A549 (cell line): ENCODE results near the gene ABI3BP.

ENCODE experiments used
- CTCF ChIP-seq: fragments of >200 bp; sonication (Bioruptor Twin); formaldehyde crosslinking; IDR thresholded peaks from 3 replicates; pipeline ENCODE4 v1.5.1; 2016
- PBX3 ChIP-seq: IDR thresholded peaks from 2 replicates; pipeline ENCODE4 v1.6.1; 2012
- RAD21 ChIP-seq, 2 experiments: fragments of >200 bp in 1 of 2; sonication (Bioruptor Twin) in 1 of 2; formaldehyde crosslinking in 1 of 2; IDR thresholded peaks in 1 of 2; conservative IDR thresholded peaks in 1 of 2; 2 replicates in 1 of 2; 3 replicates in 1 of 2; pipeline ENCODE4 v1.6.1; 2012 to 2018; ENCODE audit warnings: inconsistent platforms in 1 of 2

- TF ChIP-seq RAD21 (conservative IDR thresholded peaks at IDR 0.05 in 1 of 2, IDR thresholded peaks at IDR 0.05 in 1 of 2) (no peak), PBX3 (no peak), CTCF (no peak)
Observed at GRCh38 chr3:101020351-101021015, 27.3 kb upstream of the ABI3BP start.
